ENCODE measurements around the gene COIL. TPM values are rescaled to one million over a fixed set of nuclear protein-coding genes. Genes with fewer than 3 reads are reported as not detected.

The COIL gene
- total RNA-seq, 1 donor from 2014 or later, result 8.2 TPM

DNA sequence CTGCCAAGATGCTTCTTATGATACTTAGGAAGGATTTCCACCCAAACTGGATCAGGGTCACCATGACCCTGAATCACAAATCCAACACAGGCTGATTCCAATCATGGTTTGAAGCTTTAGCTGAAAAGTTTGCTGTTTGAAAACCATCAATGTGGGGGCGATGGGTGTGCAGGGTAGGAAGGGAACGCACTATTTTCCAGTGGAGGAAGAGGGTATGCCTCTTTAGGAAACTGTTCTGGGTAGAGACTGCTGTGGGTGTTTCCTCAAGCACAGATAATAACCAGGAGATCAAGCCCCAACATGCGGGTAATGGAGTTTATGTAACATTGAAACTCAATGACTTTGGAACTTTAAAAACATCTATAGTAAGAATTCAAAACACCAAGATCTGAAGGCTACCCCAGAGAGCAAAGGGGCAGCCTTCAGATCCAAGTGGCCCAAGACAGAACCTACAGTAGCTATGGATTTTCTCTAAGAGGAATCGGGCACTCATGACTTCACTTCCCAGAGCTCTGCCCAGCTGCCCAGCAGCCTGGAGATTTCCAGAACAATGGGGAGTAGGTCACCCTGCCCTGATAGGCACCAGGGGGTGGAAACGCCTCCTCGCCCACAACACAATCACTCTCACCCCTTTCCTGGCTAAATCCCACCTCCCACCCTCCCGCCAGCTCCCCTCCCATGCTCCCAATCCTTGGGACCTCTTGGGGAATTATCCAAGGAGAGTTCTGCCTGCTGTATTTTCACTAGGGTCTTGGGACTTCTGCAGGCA is 69.8 kb downstream of the COIL start:
- DNase-seq, result no peak
- intact Hi-C loops (cut with micrococcal nuclease), result no loop called here
- H3K36me3 ChIP-seq, result peaks cover 93% of the 10 kb centered on the region
- TF ChIP-seq, protein P1, sequence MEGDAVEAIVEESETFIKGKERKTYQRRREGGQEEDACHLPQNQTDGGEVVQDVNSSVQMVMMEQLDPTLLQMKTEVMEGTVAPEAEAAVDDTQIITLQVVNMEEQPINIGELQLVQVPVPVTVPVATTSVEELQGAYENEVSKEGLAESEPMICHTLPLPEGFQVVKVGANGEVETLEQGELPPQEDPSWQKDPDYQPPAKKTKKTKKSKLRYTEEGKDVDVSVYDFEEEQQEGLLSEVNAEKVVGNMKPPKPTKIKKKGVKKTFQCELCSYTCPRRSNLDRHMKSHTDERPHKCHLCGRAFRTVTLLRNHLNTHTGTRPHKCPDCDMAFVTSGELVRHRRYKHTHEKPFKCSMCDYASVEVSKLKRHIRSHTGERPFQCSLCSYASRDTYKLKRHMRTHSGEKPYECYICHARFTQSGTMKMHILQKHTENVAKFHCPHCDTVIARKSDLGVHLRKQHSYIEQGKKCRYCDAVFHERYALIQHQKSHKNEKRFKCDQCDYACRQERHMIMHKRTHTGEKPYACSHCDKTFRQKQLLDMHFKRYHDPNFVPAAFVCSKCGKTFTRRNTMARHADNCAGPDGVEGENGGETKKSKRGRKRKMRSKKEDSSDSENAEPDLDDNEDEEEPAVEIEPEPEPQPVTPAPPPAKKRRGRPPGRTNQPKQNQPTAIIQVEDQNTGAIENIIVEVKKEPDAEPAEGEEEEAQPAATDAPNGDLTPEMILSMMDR (IDR thresholded peaks at IDR 0.05; ENCODE audit: borderline replicate concordance), result no peak
- peaks cover 9% of the 10 kb centered on the region for H3K4me1 ChIP-seq
- H3K4me3 ChIP-seq, result no peak overlapping the region
- H3K27ac ChIP-seq (replicated peaks), result no peak overlapping the region
- H3K27me3 ChIP-seq (ENCODE audit: low read depth), result no peaks in the 10 kb centered on the region
- peaks cover 13% of the 10 kb centered on the region for H3K9me3 ChIP-seq (replicated peaks)

DNA sequence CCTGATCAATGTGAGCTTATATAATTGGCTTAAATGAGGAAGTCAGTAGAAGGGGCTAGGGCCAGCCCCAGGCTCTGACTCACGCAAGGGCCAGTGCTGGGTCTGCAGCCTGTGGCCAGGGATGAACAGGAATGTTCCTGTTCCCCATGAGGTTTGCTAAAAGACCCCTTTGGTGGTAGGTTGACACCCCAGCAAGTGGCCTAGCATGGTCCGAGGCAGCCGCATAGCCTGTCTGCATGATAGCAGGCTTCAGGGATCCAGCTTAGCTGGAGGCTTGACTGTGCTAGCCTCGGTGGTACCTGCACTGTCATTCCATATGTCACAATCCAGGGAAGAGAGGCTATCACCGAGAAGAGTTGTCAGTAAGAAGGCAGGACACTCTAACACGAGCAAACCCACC is 70.5 kb downstream of the COIL start:
- Histone ChIP-seq H3K9me3 (replicated peaks) (peaks cover 13% of the 10 kb centered on the region), H3K4me1 (peaks cover 9% of the 10 kb centered on the region), H3K4me3 (no peak overlapping the region), H3K36me3 (peaks cover 88% of the 10 kb centered on the region), H3K27ac (replicated peaks) (no peak overlapping the region), H3K27me3 (ENCODE audit: low read depth) (no peaks in the 10 kb centered on the region)
- intact Hi-C loops (cut with micrococcal nuclease), result no loop called here
- no peak for DNase-seq
- TF ChIP-seq, protein P1 (IDR thresholded peaks at IDR 0.05; ENCODE audit: borderline replicate concordance), result no peak

Other genes starting within 250 kb of the COIL start
- gene C17orf67, start 127.1 kb downstream of the COIL start, total RNA-seq, result 1.1 TPM
- gene DGKE, start 126.9 kb downstream of the COIL start, total RNA-seq, result 4.2 TPM
- 17.2 TPM for gene TRIM25, start 47.0 kb downstream of the COIL start, total RNA-seq
- gene SCPEP1, start 17.1 kb upstream of the COIL start, total RNA-seq, result 70.2 TPM
- 214 TPM for gene AKAP1, start 124.2 kb upstream of the COIL start, total RNA-seq